MM.1S (cell line): ENCODE data around the gene HSPA1B.
"Not testable (repeated sequence)": the region's sequence is repeated elsewhere in the genome, so short reads cannot be mapped to it uniquely, and the experiment has no call there.

ENCODE experiments used
- DNase-seq: peaks from one replicate; pipeline ENCODE4 v3.0.0-alpha.2; 2015
- H2AFZ ChIP-seq: fragments of 300-600 bp; sonication (generic); 2 replicates; pipeline ENCODE4 v1.6.0; 2016; ENCODE audit warnings: antibody characterized with exemption, low read length
- H3F3A ChIP-seq: fragments of 300-600 bp; sonication (generic); 2 replicates; pipeline ENCODE4 v1.6.1; 2016; ENCODE audit warnings: mild to moderate bottlenecking, antibody characterized with exemption, low read length, moderate library complexity, mixed read lengths; ENCODE audit not compliant: insufficient read depth
- H3K27ac ChIP-seq: fragments of 300-600 bp; sonication (generic); 2 replicates; pipeline ENCODE4 v1.5.1; 2016; ENCODE audit warnings: mild to moderate bottlenecking, low read length
- H3K27me3 ChIP-seq: fragments of 300-600 bp; sonication (generic); replicated peaks from 2 replicates; pipeline ENCODE4 v1.6.0; 2016; ENCODE audit warnings: low read length; ENCODE audit not compliant: insufficient read depth
- H3K36me3 ChIP-seq: fragments of 300-600 bp; sonication (generic); replicated peaks from 2 replicates; pipeline ENCODE4 v1.6.1; 2016; ENCODE audit warnings: mild to moderate bottlenecking, low read length, mixed read lengths; ENCODE audit not compliant: insufficient read depth
- H3K4me1 ChIP-seq: fragments of 300-600 bp; sonication (generic); 2 replicates; pipeline ENCODE4 v1.6.1; 2016; ENCODE audit warnings: low read length, mixed read lengths
- H3K4me2 ChIP-seq: fragments of 300-600 bp; sonication (generic); 2 replicates; pipeline ENCODE4 v1.6.0; 2016; ENCODE audit warnings: low read depth, low read length
- H3K4me3 ChIP-seq: fragments of 300-600 bp; sonication (generic); 2 replicates; pipeline ENCODE4 v1.5.1; 2016; ENCODE audit warnings: low read length, mixed read lengths
- H3K79me2 ChIP-seq: fragments of 300-600 bp; sonication (generic); 2 replicates; pipeline ENCODE4 v1.6.1; 2016; ENCODE audit warnings: mixed run types, low read length, mixed read lengths
- H3K9ac ChIP-seq: fragments of 300-600 bp; sonication (generic); 2 replicates; pipeline ENCODE4 v1.6.1; 2016; ENCODE audit warnings: low read length, mixed read lengths
- H3K9me2 ChIP-seq: fragments of 300-600 bp; sonication (generic); replicated peaks from 2 replicates; pipeline ENCODE4 v1.6.1; 2016; ENCODE audit warnings: mild to moderate bottlenecking, low read length, mixed read lengths; ENCODE audit not compliant: insufficient read depth
- H3K9me3 ChIP-seq: fragments of 300-600 bp; sonication (generic); replicated peaks from 2 replicates; pipeline ENCODE4 v1.6.1; 2016; ENCODE audit warnings: mild to moderate bottlenecking, low read length, mixed read lengths; ENCODE audit not compliant: insufficient read depth
- H4K20me1 ChIP-seq: fragments of 300-600 bp; sonication (generic); 2 replicates; pipeline ENCODE4 v1.6.1; 2016; ENCODE audit warnings: mild to moderate bottlenecking, low read length, moderate library complexity, mixed read lengths; ENCODE audit not compliant: insufficient read depth
- EZH2 ChIP-seq: fragments of 300-600 bp; sonication (generic); optimal IDR thresholded peaks from 2 replicates; pipeline ENCODE3; 2017; ENCODE audit warnings: low read depth, mild to moderate bottlenecking, antibody characterized with exemption, low read length, mixed read lengths
- EZH2phosphoT487 ChIP-seq: fragments of 300-600 bp; sonication (generic); IDR thresholded peaks from 2 replicates; pipeline ENCODE4 v1.6.1; 2018; ENCODE audit warnings: antibody characterized with exemption, low read length
- TF ChIP-seq, protein P1 (sequence below): fragments of 300-600 bp; sonication (generic); IDR thresholded peaks from 2 replicates; pipeline ENCODE4 v1.5.1; 2016; ENCODE audit warnings: antibody characterized with exemption, low read length, mixed read lengths

The HSPA1B gene

DNA sequence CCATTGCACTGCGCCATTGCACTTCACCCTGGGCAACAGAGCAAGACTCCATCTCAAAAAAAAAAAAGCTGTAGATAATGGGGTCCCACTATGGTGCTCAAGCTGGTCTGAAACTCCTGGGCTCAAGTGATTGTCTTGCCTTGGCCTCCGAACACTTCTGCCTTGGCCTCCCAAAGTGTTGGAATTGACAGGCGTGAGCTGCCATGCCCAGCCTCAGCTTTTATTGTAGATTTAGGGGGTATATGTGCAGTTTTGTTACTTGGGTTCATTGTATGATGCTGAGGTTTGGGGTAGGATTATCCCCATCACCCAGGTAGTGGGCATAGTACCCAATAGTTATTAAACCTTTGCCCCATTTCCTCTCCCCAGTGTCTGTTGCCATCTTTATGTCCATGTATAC, 11.4 kb downstream of the HSPA1B start:
- peaks cover 27% of the 10 kb centered on the region; the same call in 1 of the 2 replicates for H3K36me3 ChIP-seq
- H3K4me3 ChIP-seq = no peak overlapping the region
- no peaks in the 10 kb centered on the region for H3K27me3 ChIP-seq
- no peaks in the 10 kb centered on the region for H3K9me3 ChIP-seq
- H3K79me2 ChIP-seq = peaks cover 44% of the 10 kb centered on the region
- TF ChIP-seq, protein P1, sequence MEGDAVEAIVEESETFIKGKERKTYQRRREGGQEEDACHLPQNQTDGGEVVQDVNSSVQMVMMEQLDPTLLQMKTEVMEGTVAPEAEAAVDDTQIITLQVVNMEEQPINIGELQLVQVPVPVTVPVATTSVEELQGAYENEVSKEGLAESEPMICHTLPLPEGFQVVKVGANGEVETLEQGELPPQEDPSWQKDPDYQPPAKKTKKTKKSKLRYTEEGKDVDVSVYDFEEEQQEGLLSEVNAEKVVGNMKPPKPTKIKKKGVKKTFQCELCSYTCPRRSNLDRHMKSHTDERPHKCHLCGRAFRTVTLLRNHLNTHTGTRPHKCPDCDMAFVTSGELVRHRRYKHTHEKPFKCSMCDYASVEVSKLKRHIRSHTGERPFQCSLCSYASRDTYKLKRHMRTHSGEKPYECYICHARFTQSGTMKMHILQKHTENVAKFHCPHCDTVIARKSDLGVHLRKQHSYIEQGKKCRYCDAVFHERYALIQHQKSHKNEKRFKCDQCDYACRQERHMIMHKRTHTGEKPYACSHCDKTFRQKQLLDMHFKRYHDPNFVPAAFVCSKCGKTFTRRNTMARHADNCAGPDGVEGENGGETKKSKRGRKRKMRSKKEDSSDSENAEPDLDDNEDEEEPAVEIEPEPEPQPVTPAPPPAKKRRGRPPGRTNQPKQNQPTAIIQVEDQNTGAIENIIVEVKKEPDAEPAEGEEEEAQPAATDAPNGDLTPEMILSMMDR = no peak
- TF ChIP-seq EZH2phosphoT487 = no peak
- TF ChIP-seq EZH2 = no peak
- no peak overlapping the region for H3K4me2 ChIP-seq
- peaks cover 27% of the 10 kb centered on the region for H4K20me1 ChIP-seq
- no peak overlapping the region for H2AFZ ChIP-seq
- no peak overlapping the region for H3K27ac ChIP-seq
- no peaks in the 10 kb centered on the region for H3K9me2 ChIP-seq
- H3F3A ChIP-seq = peaks cover 78% of the 10 kb centered on the region
- DNase-seq = no peak
- no peak overlapping the region for H3K9ac ChIP-seq
- H3K4me1 ChIP-seq = peaks cover 17% of the 10 kb centered on the region

DNA sequence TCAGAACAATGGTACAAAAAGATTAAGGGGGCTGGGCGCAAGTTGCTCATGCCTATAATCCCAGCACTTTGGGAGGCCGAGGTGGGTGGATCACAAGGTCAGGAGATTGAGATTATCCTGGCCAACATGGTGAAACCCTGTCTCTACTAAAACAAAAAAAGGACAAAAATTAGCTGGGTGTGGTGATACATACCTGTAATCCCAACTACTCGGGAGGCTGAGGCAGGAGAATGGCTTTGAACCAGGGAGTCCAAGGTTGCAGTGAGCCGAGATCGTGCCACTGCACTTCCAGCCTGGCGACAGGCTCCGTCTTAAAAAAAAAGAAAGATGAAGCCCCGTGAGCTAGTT, 12.2 kb downstream of the HSPA1B start:
- not testable (repeated sequence) for H3K9me3 ChIP-seq, H3K9ac ChIP-seq, H3K9me2 ChIP-seq, H3K4me3 ChIP-seq, H2AFZ ChIP-seq, H3K4me2 ChIP-seq, H3K27ac ChIP-seq, DNase-seq, H3K27me3 ChIP-seq
- Histone ChIP-seq H3F3A (peaks cover 72% of the 10 kb centered on the region), H4K20me1 (peaks cover 27% of the 10 kb centered on the region), H3K4me1 (peaks cover 17% of the 10 kb centered on the region), H3K36me3 (peaks cover 27% of the 10 kb centered on the region; the same call in 1 of the 2 replicates), H3K79me2 (peaks cover 42% of the 10 kb centered on the region)

DNA sequence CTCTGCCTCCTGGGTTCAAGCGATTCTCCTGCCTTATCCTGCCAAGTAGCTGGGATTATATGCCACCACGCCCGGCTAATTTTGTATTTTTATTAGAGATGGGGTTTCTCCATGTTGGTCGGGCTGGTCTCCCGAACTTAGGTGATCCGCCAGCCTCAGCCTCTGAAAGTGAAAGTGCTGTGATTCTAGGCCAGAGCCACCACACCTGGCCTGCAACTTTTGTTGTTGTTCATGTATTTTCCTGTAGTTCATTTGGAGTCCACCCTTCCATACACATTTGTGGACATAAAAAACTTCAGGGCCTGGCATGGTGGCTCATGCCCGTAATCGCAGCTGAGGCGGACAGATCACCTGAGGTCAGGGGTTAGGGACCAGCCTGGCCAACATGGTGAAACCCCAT, 14.5 kb downstream of the HSPA1B start:
- no peak overlapping the region for H3K4me2 ChIP-seq
- H3K9me3 ChIP-seq = no peaks in the 10 kb centered on the region
- no peaks in the 10 kb centered on the region for H3K27me3 ChIP-seq
- H3F3A ChIP-seq = peaks cover 51% of the 10 kb centered on the region
- DNase-seq = peak; percentile 62
- no peak overlapping the region for H2AFZ ChIP-seq
- no peaks in the 10 kb centered on the region for H3K9me2 ChIP-seq
- H3K27ac ChIP-seq = no peak overlapping the region
- peaks cover 19% of the 10 kb centered on the region for H3K79me2 ChIP-seq
- no peak overlapping the region for H3K9ac ChIP-seq
- TF ChIP-seq EZH2 = no peak
- no peak for TF ChIP-seq EZH2phosphoT487
- TF ChIP-seq, protein P1 = no peak
- peaks cover 14% of the 10 kb centered on the region for H3K4me1 ChIP-seq
- peaks cover 15% of the 10 kb centered on the region; the same call in 1 of the 2 replicates for H3K36me3 ChIP-seq
- H4K20me1 ChIP-seq = peaks cover 24% of the 10 kb centered on the region
- H3K4me3 ChIP-seq = no peak overlapping the region

DNA sequence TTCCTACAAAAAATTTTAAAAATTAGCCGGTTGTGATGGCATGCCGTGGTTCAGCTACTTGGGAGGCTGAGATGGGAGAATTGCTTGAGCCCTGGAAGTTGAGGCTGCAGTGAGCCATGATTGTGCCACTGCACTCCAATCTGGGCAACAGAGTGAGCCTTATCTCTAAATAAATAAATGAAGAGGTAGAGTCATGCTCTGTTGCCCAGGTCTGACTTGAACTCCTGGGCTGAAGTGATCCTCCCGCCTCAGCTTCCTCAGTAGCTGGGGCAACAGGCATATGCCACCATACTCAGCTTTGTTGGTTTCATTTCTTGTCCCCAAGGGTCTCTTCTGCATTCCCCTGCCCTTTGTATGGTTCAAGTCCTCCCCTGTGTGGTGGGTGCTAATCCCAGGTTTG, 17.0 kb downstream of the HSPA1B start:
- no peak for DNase-seq
- H3K27me3 ChIP-seq = no peaks in the 10 kb centered on the region
- H3K79me2 ChIP-seq = no peaks in the 10 kb centered on the region
- no peaks in the 10 kb centered on the region for H3K9me2 ChIP-seq
- no peaks in the 10 kb centered on the region for H4K20me1 ChIP-seq
- H3K4me2 ChIP-seq = no peak overlapping the region
- H3K4me1 ChIP-seq = no peaks in the 10 kb centered on the region
- H3K9ac ChIP-seq = no peak overlapping the region
- H3K27ac ChIP-seq = no peak overlapping the region
- TF ChIP-seq EZH2phosphoT487 = no peak
- TF ChIP-seq EZH2 = no peak
- TF ChIP-seq, protein P1 = no peak
- H3F3A ChIP-seq = peaks cover 26% of the 10 kb centered on the region
- no peaks in the 10 kb centered on the region for H3K9me3 ChIP-seq
- no peak overlapping the region for H3K4me3 ChIP-seq
- peaks cover 2% of the 10 kb centered on the region; the same call in 1 of the 2 replicates for H3K36me3 ChIP-seq
- H2AFZ ChIP-seq = no peak overlapping the region
